Activated CD4-positive, alpha-beta memory T cell treated with anti-CD3 and anti-CD28 coated beads, Interleukin-2, amount 10 ng/mL, durations not matched to agents 7 days and 5 days (primary cell): ENCODE measurements around the gene CTCFL. TPM values are rescaled to one million over a fixed set of nuclear protein-coding genes. Genes with fewer than 3 reads are reported as not detected.

ENCODE experiments used
- total RNA-seq, 2 experiments: library from RNA; stranded (reverse); gene quantifications; one replicate each; pipeline ENCODE4 v1.2.3, GENCODE V29; 2021

CTCFL gene
- total RNA-seq, 2 experiments from 2014 or later = not detected

Other genes with a start within 250 kb of the CTCFL start
- gene SPO11, start 195.3 kb downstream of the CTCFL start, total RNA-seq = not detected
- gene RAE1, start 173.9 kb downstream of the CTCFL start, total RNA-seq = 10 to 100 TPM; 33.8 to 35.3 TPM
- gene RBM38, start 133.7 kb downstream of the CTCFL start, total RNA-seq = 100 to 1,000 TPM; 116 to 119 TPM
- gene PCK1, start 36.0 kb upstream of the CTCFL start, total RNA-seq = not detected
- gene ZBP1, start 95.3 kb upstream of the CTCFL start, total RNA-seq = 10 to 100 TPM; 51.9 to 57.7 TPM
- 1 to 10 TPM in 1 of 2 experiments, under 1 TPM in 1; 0.76 to 1.3 TPM for gene PMEPA1, start 184.9 kb upstream of the CTCFL start, total RNA-seq